Measurements from ENCODE around the gene KCTD20.

- TF ChIP-seq, protein P1, sequence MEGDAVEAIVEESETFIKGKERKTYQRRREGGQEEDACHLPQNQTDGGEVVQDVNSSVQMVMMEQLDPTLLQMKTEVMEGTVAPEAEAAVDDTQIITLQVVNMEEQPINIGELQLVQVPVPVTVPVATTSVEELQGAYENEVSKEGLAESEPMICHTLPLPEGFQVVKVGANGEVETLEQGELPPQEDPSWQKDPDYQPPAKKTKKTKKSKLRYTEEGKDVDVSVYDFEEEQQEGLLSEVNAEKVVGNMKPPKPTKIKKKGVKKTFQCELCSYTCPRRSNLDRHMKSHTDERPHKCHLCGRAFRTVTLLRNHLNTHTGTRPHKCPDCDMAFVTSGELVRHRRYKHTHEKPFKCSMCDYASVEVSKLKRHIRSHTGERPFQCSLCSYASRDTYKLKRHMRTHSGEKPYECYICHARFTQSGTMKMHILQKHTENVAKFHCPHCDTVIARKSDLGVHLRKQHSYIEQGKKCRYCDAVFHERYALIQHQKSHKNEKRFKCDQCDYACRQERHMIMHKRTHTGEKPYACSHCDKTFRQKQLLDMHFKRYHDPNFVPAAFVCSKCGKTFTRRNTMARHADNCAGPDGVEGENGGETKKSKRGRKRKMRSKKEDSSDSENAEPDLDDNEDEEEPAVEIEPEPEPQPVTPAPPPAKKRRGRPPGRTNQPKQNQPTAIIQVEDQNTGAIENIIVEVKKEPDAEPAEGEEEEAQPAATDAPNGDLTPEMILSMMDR (IDR thresholded peaks at IDR 0.05; ENCODE audit: low read depth, low read length), result no peak
- no peak for TF ChIP-seq EZH2phosphoT487 (IDR thresholded peaks at IDR 0.05; ENCODE audit: low read depth)
These were observed 10.6 kb upstream of the KCTD20 start for GRCh38 chr6:36432151-36432671.

Measured in OCI-LY3 (cell line).